ENCODE measurements around the gene SMIM3. TPM values are rescaled to one million over a fixed set of nuclear protein-coding genes. Genes with fewer than 3 reads are reported as not detected.

SMIM3 gene
- polyA plus RNA-seq, 1 experiment, result 36.3 TPM

DNA sequence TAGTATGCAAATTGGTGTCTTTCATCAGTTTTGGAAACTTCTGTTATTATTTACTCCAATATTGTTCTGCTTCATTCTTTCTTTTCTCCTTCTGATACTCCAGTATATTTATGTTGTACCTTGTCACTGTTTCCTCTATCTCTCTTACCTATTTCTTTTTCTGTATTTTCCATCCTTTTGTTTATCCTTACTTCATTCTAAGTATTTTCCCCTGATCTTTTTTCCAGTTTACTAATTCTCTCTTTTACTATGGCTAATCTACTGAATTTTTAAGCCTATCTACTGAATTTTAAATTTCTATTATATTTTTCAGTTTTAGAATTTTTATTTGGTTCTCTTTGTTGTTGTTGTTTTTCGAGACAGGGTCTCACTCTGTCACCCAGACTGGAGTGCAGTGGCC is 7.4 kb downstream of the SMIM3 start:
- Histone ChIP-seq H3K9me3 (ENCODE audit: control insufficient read depth, insufficient read depth, low read length) (no peaks in the 10 kb centered on the region), H3K27me3 (ENCODE audit: control insufficient read depth, insufficient read depth, low read length) (no peaks in the 10 kb centered on the region), H3K27ac (ENCODE audit: low read depth, low read length) (no peak overlapping the region), H3K4me3 (ENCODE audit: low read depth, low read length) (no peak overlapping the region)
- DNase-seq (ENCODE audit: low read depth, low spot score), result no peak
- TF ChIP-seq, protein P1, sequence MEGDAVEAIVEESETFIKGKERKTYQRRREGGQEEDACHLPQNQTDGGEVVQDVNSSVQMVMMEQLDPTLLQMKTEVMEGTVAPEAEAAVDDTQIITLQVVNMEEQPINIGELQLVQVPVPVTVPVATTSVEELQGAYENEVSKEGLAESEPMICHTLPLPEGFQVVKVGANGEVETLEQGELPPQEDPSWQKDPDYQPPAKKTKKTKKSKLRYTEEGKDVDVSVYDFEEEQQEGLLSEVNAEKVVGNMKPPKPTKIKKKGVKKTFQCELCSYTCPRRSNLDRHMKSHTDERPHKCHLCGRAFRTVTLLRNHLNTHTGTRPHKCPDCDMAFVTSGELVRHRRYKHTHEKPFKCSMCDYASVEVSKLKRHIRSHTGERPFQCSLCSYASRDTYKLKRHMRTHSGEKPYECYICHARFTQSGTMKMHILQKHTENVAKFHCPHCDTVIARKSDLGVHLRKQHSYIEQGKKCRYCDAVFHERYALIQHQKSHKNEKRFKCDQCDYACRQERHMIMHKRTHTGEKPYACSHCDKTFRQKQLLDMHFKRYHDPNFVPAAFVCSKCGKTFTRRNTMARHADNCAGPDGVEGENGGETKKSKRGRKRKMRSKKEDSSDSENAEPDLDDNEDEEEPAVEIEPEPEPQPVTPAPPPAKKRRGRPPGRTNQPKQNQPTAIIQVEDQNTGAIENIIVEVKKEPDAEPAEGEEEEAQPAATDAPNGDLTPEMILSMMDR (IDR thresholded peaks at IDR 0.05; ENCODE audit: low read depth, low read length), result no peak
- CTCF ChIA-PET, result interaction anchor here (2.1 kb wide), 1 partner anchor 15 kb away, joined by 26 read pairs; no protein-coding TSS in a partner anchor
- POLR2A ChIA-PET, result no interaction called here

DNA sequence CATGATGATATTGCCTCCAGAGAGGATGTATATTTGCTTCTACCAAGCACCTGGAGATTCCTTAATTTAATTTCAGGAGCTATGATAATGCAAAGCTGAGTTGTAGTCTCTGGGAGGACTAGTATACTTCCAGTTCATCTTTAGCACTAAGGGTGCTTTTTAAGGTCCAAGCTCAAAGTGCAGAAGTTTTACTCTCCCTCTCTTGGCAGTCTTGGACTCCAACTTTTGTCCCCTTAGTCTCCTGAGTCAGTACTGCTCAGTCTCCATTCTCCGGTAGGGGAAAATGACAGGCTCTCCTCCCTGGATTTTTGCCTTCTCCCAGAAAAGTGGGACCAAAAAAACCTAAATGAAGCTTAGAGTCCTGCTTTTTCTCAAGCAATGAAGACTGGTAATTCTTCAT is 8.3 kb downstream of the SMIM3 start:
- POLR2A ChIA-PET, result interaction anchor here (0.5 to 1.3 kb wide), 2 partner anchors 8 to 336 kb away, joined by 3 to 5 read pairs; partner anchors contain the start of gene SMIM3
- no peaks in the 10 kb centered on the region for H3K27me3 ChIP-seq (ENCODE audit: control insufficient read depth, insufficient read depth, low read length)
- DNase-seq (ENCODE audit: low read depth, low spot score), result no peak
- no peak overlapping the region for H3K27ac ChIP-seq (ENCODE audit: low read depth, low read length)
- H3K9me3 ChIP-seq (ENCODE audit: control insufficient read depth, insufficient read depth, low read length), result no peaks in the 10 kb centered on the region
- TF ChIP-seq, protein P1 (IDR thresholded peaks at IDR 0.05; ENCODE audit: low read depth, low read length), result no peak
- H3K4me3 ChIP-seq (ENCODE audit: low read depth, low read length), result no peak overlapping the region
- CTCF ChIA-PET, result interaction anchor here (1.0 to 2.1 kb wide), 3 partner anchors 8 to 28 kb away, joined by 3 to 26 read pairs (median 4); partner anchors contain the start of genes DCTN4 and SMIM3

DNA sequence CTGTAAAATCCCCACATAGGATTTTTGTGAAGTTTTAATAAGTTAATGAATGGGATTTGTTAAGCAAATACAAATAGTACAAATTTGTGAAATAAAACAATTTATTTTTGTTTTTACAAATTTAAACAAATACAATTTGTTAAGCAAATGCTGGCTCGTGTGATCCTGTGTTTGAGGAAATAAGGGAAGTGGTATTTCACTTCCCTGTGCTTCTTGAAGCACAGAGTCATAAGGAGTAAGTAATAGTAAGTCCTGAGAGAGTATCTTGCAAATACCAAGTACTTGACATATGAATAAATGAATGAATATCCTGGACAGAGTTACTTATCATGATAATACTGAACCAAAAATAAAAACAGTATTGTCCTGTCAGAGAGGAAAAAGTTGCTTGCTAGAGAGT is 9.1 kb downstream of the SMIM3 start:
- Histone ChIP-seq H3K27me3 (ENCODE audit: control insufficient read depth, insufficient read depth, low read length) (no peaks in the 10 kb centered on the region), H3K27ac (ENCODE audit: low read depth, low read length) (no peak overlapping the region), H3K4me3 (ENCODE audit: low read depth, low read length) (no peak overlapping the region), H3K9me3 (ENCODE audit: control insufficient read depth, insufficient read depth, low read length) (no peaks in the 10 kb centered on the region)
- TF ChIP-seq, protein P1 (IDR thresholded peaks at IDR 0.05; ENCODE audit: low read depth, low read length), result no peak
- CTCF ChIA-PET, result interaction anchor here (1.4 to 2.1 kb wide), 2 partner anchors 9 to 14 kb away, joined by 4 to 26 read pairs; partner anchors contain the start of gene SMIM3
- DNase-seq (ENCODE audit: low read depth, low spot score), result no peak
- POLR2A ChIA-PET, result interaction anchor here (1.3 kb wide), 1 partner anchor 9 kb away, joined by 5 read pairs; the partner anchor contains the start of gene SMIM3

DNA sequence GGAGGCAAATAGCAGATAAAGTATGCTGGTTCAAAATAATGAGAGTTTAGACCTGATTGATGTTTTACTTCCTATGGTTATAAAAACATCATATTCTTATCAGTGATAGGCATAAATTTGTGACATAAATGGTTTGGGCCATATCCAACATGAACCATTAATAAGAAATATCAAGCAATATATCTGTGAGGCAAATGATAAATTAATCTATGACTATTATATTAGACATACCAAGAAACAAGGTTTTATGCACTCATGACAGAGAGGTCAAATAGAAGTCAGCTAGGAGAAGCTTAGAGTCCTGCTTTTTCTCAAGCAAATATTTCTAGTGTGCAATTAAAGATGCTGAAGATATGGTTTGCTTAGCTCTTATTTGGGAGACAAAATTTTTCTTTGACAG is 10.4 kb downstream of the SMIM3 start:
- Histone ChIP-seq H3K9me3 (ENCODE audit: control insufficient read depth, insufficient read depth, low read length) (no peaks in the 10 kb centered on the region), H3K27ac (ENCODE audit: low read depth, low read length) (peak overlapping the region; percentile 69), H3K27me3 (ENCODE audit: control insufficient read depth, insufficient read depth, low read length) (no peaks in the 10 kb centered on the region), H3K4me3 (ENCODE audit: low read depth, low read length) (no peak overlapping the region)
- ChIA-PET POLR2A (interaction anchor here (2.1 kb wide), 1 partner anchor 9 kb away, joined by 23 read pairs; the partner anchor contains the start of gene SMIM3), CTCF (interaction anchor here (0.8 to 2.1 kb wide), 3 partner anchors 9 to 12 kb away, joined by 7 to 16 read pairs (median 8); partner anchors contain the start of gene SMIM3)
- TF ChIP-seq, protein P1 (IDR thresholded peaks at IDR 0.05; ENCODE audit: low read depth, low read length), result no peak
- DNase-seq (ENCODE audit: low read depth, low spot score), result no peak

DNA sequence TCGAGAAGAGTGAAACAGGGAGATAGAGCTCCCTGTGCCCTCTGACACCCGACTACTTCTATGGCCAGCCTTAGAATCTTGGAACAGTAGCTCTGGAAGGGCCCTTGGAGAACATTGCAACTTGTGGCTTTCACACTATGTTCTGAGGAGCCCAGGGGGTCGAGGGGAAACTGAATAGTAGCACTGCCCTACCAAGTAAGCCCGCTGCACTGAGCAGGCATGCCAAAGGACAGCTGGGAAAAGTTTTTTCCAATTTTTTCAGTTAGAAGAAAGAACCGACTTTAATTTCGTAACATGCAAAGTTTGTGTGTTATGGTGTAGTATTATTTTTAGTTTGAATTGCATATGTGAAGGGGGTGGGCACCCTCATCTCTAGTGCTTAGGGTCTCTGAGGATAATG is 10.9 kb downstream of the SMIM3 start:
- TF ChIP-seq, protein P1 (IDR thresholded peaks at IDR 0.05; ENCODE audit: low read depth, low read length), result no peak
- H3K4me3 ChIP-seq (ENCODE audit: low read depth, low read length), result no peak overlapping the region; the same call in 1 of the 2 replicates
- H3K27me3 ChIP-seq (ENCODE audit: control insufficient read depth, insufficient read depth, low read length), result no peaks in the 10 kb centered on the region
- POLR2A ChIA-PET, result interaction anchor here (1.6 to 2.1 kb wide), 2 partner anchors 9 to 31 kb away, joined by 10 to 23 read pairs; partner anchors contain the start of genes DCTN4 and SMIM3
- no peaks in the 10 kb centered on the region for H3K9me3 ChIP-seq (ENCODE audit: control insufficient read depth, insufficient read depth, low read length)
- CTCF ChIA-PET, result interaction anchor here (1.6 to 2.1 kb wide), 2 partner anchors 10 to 12 kb away, joined by 8 to 16 read pairs; partner anchors contain the start of gene SMIM3
- peak overlapping the region; percentile 69 for H3K27ac ChIP-seq (ENCODE audit: low read depth, low read length)
- DNase-seq (ENCODE audit: low read depth, low spot score), result no peak

Data from AG04450 (cell line).